ENCODE measurements around the gene FCER1G. TPM values are rescaled to one million over a fixed set of nuclear protein-coding genes. Genes with fewer than 3 reads are reported as not detected.

The FCER1G gene
- total RNA-seq, 1 experiment from 2014 or later = not detected

DNA sequence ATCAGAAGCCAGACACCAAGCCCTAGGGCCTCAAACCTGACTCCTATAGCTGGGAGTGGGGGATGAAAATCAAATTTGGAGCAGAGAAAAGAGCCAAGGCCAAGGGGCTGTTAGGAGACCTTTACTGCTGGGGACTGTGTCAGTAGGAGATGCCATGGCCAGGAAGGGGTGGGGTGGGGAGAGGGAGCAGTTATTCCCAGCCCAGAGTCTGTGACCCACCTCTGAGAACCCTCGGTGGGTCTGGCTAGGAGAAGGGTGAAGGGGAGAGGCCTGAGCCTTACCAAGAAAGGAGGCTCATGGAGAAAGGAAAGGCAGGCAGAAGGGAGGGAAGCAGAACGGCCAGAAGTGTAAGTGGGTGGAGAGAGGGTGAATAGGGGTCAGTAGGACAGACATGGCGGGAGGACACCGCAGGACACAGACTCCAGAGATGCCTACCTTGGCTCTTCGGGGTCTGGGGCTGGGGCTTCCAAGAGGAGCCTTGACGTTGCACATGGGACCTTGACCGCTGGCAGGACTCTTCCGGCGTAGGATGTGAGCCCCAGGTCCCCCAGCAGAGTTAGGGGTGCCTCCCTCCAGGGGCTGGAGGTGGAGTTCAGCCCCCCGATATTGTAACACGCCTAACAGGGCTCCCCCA lies 17.4 kb upstream of the FCER1G start:
- H3K36me3 ChIP-seq (ENCODE audit: low read depth) = no peaks in the 10 kb centered on the region
- H3K27ac ChIP-seq = no peak overlapping the region
- H3K4me2 ChIP-seq = peak overlapping the region; percentile 54
- intact Hi-C loops (cut with micrococcal nuclease; ENCODE audit: unreplicated experiment) = no loop called here
- H3K79me2 ChIP-seq (ENCODE audit: low read depth) = peaks cover 3% of the 10 kb centered on the region; the same call in 1 of the 2 replicates
- H3F3A ChIP-seq (ENCODE audit: insufficient read depth, low read depth) = peaks cover 10% of the 10 kb centered on the region; the same call in 1 of the 2 replicates
- ChIA-PET CTCF (interaction anchor here (0.7 to 1.1 kb wide), 2 partner anchors 28 to 192 kb away, joined by 3 read pairs; partner anchors contain the start of gene TOMM40L), POLR2A (ENCODE audit: unreplicated experiment) (no interaction called here)
- no peaks in the 10 kb centered on the region for H3K9me3 ChIP-seq (ENCODE audit: insufficient read depth, low read depth)
- H4K20me1 ChIP-seq (ENCODE audit: insufficient read depth) = no peaks in the 10 kb centered on the region
- DNase-seq = no peak
- TF ChIP-seq, protein P1, sequence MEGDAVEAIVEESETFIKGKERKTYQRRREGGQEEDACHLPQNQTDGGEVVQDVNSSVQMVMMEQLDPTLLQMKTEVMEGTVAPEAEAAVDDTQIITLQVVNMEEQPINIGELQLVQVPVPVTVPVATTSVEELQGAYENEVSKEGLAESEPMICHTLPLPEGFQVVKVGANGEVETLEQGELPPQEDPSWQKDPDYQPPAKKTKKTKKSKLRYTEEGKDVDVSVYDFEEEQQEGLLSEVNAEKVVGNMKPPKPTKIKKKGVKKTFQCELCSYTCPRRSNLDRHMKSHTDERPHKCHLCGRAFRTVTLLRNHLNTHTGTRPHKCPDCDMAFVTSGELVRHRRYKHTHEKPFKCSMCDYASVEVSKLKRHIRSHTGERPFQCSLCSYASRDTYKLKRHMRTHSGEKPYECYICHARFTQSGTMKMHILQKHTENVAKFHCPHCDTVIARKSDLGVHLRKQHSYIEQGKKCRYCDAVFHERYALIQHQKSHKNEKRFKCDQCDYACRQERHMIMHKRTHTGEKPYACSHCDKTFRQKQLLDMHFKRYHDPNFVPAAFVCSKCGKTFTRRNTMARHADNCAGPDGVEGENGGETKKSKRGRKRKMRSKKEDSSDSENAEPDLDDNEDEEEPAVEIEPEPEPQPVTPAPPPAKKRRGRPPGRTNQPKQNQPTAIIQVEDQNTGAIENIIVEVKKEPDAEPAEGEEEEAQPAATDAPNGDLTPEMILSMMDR (conservative IDR thresholded peaks at IDR 0.05) = no peak
- TF ChIP-seq EZH2 (IDR thresholded peaks at IDR 0.05; ENCODE audit: low read depth) = no peak
- no peak overlapping the region for H2AFZ ChIP-seq
- no TSS peak for BruUV-seq (replicated peaks)
- H3K9me2 ChIP-seq (ENCODE audit: insufficient read depth) = no peaks in the 10 kb centered on the region
- no peaks in the 10 kb centered on the region for H3K27me3 ChIP-seq (ENCODE audit: insufficient read depth, low read depth)
- peaks cover 13% of the 10 kb centered on the region for H3K4me1 ChIP-seq (replicated peaks; ENCODE audit: insufficient read depth)
- no peak overlapping the region for H3K4me3 ChIP-seq

DNA sequence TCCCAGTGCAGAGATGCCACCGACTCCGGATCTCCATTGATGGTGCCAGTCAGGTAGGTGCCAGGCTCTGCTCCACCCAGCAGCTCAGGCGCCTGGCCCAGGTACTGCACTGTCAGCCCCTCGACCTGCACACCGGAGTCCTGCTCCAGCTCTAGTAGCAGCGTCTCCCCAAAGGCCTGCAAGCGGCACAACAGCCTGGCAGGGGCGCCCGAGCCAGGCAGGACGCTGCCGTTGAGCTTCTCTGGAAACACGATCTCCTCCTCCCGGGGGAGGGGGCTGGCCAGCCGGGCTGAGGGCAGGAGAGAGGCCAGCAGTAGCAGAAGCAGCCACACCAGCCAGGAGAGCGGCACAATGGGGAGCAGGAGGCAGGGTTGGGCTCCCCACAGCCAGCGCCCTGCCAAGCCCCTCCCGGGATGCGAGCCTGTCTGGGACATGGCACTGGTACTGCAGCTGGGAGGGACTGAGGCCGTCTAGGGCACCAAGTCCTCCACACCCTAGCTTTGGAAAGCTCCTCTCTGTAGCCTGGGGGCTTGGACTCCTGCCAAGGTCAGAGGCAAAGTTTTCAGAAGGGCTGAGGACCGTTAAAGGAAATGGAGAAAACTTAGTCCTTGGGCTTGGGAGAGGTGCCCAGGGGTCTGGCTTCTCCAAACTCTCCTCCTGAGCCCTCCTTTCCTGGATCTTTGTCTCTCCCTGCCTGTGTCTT lies 16.8 kb upstream of the FCER1G start:
- Histone ChIP-seq H3K79me2 (ENCODE audit: low read depth) (peaks cover 9% of the 10 kb centered on the region), H3K4me1 (replicated peaks; ENCODE audit: insufficient read depth) (peaks cover 19% of the 10 kb centered on the region), H3K4me3 (no peak overlapping the region), H3K36me3 (ENCODE audit: low read depth) (no peaks in the 10 kb centered on the region), H2AFZ (no peak overlapping the region), H3K27me3 (ENCODE audit: insufficient read depth, low read depth) (no peaks in the 10 kb centered on the region), H3K9me2 (ENCODE audit: insufficient read depth) (no peaks in the 10 kb centered on the region), H4K20me1 (ENCODE audit: insufficient read depth) (no peaks in the 10 kb centered on the region), H3F3A (ENCODE audit: insufficient read depth, low read depth) (peaks cover 13% of the 10 kb centered on the region; the same call in 1 of the 2 replicates), H3K27ac (no peak overlapping the region), H3K9me3 (ENCODE audit: insufficient read depth, low read depth) (no peaks in the 10 kb centered on the region), H3K4me2 (peak overlapping the region; percentile 54)
- BruUV-seq (replicated peaks) = no TSS peak
- CTCF ChIA-PET = interaction anchor here (0.7 to 1.1 kb wide), 2 partner anchors 27 to 191 kb away, joined by 3 read pairs; partner anchors contain the start of gene TOMM40L
- TF ChIP-seq, protein P1 (conservative IDR thresholded peaks at IDR 0.05) = no peak
- TF ChIP-seq EZH2 (IDR thresholded peaks at IDR 0.05; ENCODE audit: low read depth) = no peak
- intact Hi-C loops (cut with micrococcal nuclease; ENCODE audit: unreplicated experiment) = no loop called here
- DNase-seq = peak; percentile 56 to 76
- POLR2A ChIA-PET (ENCODE audit: unreplicated experiment) = no interaction called here

DNA sequence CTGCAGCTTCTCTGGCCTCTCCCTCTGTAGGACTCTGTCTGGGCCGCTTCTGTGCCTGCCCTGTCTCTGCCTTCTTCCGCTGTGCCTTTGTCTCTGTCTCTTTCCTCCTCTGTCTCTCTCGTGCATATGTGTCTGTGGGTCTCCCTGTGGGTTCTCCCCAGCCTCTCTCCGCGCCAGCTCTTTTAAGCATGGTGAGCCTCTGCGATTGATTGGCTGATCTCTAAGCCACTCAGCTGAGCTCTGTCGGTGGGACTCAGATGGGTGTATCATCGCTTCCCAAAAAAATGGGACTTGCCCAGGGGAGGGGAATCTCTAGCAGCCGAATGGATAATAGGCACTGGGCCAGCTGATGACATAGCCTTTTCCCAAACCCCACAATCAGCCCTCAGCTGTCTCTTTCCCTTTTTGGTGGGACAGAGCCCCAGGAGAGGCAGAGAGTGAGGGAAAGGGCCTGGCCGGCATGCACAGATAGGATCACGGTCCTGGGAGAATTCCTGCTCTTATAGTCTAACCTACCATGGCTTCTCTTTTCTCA lies 16.1 kb upstream of the FCER1G start, which contains the start of gene ADAMTS4:
ADAMTS4 (minus strand) TSS at position 158 of the 535 bp plus-strand sequence. CDS start 427 bp downstream, outside the sequence.
- DNase-seq = no peak
- intact Hi-C loops (cut with micrococcal nuclease; ENCODE audit: unreplicated experiment) = no loop called here
- H2AFZ ChIP-seq = no peak within 1 kb of the TSS
- peaks cover 19% of the 10 kb centered on the region for H3K4me1 ChIP-seq (replicated peaks; ENCODE audit: insufficient read depth)
- no TSS peak for BruUV-seq (replicated peaks)
- H4K20me1 ChIP-seq (ENCODE audit: insufficient read depth) = no peaks in the 10 kb centered on the region
- H3K27ac ChIP-seq = no peak within 1 kb of the TSS
- H3K27me3 ChIP-seq (ENCODE audit: insufficient read depth, low read depth) = no peaks in the 10 kb centered on the region
- H3K4me3 ChIP-seq = no peak within 1 kb of the TSS
- H3K36me3 ChIP-seq (ENCODE audit: low read depth) = peaks cover 2% of the 10 kb centered on the region; the same call in 1 of the 2 replicates
- ChIA-PET POLR2A (ENCODE audit: unreplicated experiment) (no interaction called here), CTCF (interaction anchor here (1.1 kb wide), 1 partner anchor 27 kb away, joined by 3 read pairs; the partner anchor contains the start of gene TOMM40L)
- H3K4me2 ChIP-seq = peak within 1 kb of the TSS; percentile 54
- H3F3A ChIP-seq (ENCODE audit: insufficient read depth, low read depth) = peaks cover 13% of the 10 kb centered on the region; the same call in 1 of the 2 replicates
- H3K79me2 ChIP-seq (ENCODE audit: low read depth) = peaks cover 16% of the 10 kb centered on the region
- H3K9me3 ChIP-seq (ENCODE audit: insufficient read depth, low read depth) = no peaks in the 10 kb centered on the region
- H3K9me2 ChIP-seq (ENCODE audit: insufficient read depth) = no peaks in the 10 kb centered on the region
- TF ChIP-seq EZH2 (IDR thresholded peaks at IDR 0.05; ENCODE audit: low read depth) = no peak
- TF ChIP-seq, protein P1 (conservative IDR thresholded peaks at IDR 0.05) = no peak

Data from PC-9 (cell line).